SK-N-SH (cell line): ENCODE results near the gene TMEM164. TPM values are rescaled to one million over a fixed set of nuclear protein-coding genes. Genes with fewer than 3 reads are reported as not detected.
A peak's percentile ranks its signal among the peaks of the same experiment; 100 is the strongest.

Source experiments
- CTCF ChIA-PET: fragments of 300-600, 350-600 bp; formaldehyde crosslinking; extraction: SDS; loops from one replicate; lab custom pipeline; 2021; lab: Yijun Ruan, JAX
- POLR2A ChIA-PET: fragments of 350-600 bp; sonication (Branson Sonifier 250); formaldehyde crosslinking; extraction: SDS; loops from one replicate; lab custom pipeline; 2020; ENCODE audit warnings: antibody characterized with exemption, inconsistent platforms; lab: Yijun Ruan, JAX
- DNase-seq: peaks from one replicate; pipeline ENCODE4 v3.0.0; 2012
- H2AFZ ChIP-seq: fragments of 200-600 bp; sonication (generic); 2 replicates; pipeline ENCODE4 v1.8.1; 2016; ENCODE audit warnings: antibody characterized with exemption, mild to moderate bottlenecking, low read depth
- H3F3A ChIP-seq: fragments of 200-600 bp; sonication (generic); replicated peaks from 2 replicates; pipeline ENCODE3; 2016; ENCODE audit warnings: antibody characterized with exemption, mild to moderate bottlenecking; ENCODE audit not compliant: insufficient read depth
- H3K27ac ChIP-seq, 2 experiments: fragments of 200-500 bp in 1 of 2; fragments of 200-600 bp in 1 of 2; sonication (Bioruptor generic) in 1 of 2; sonication (generic), shearing (Covaris generic) in 1 of 2; 2 replicates each; pipeline versions ENCODE4 v1.5.1 to v1.6.1; 2014 to 2016; ENCODE audit warnings: low read depth in 2 of 2, inconsistent platforms in 1 of 2, low read length in 1 of 2, mild to moderate bottlenecking in 1 of 2, mixed read lengths in 1 of 2
- H3K27me3 ChIP-seq: fragments of 200-600 bp; sonication (generic), shearing (Covaris generic); 2 replicates; pipeline ENCODE4 v1.6.1; 2016; ENCODE audit warnings: mixed run types; ENCODE audit not compliant: insufficient read depth
- H3K36me3 ChIP-seq, 2 experiments: fragments of 200-500 bp in 1 of 2; fragments of 200-600 bp in 1 of 2; sonication (Bioruptor generic) in 1 of 2; sonication (generic) in 1 of 2; replicated peaks in 1 of 2; 2 replicates each; pipeline versions ENCODE3 to v1.5.1; 2014 to 2016; ENCODE audit warnings: low read length in 1 of 2, mild to moderate bottlenecking in 1 of 2; ENCODE audit not compliant: insufficient read depth in 2 of 2, control insufficient read depth in 1 of 2
- H3K4me1 ChIP-seq, 2 experiments: fragments of 200-500 bp in 1 of 2; fragments of 200-600 bp in 1 of 2; sonication (Bioruptor generic) in 1 of 2; sonication (generic), shearing (Covaris generic) in 1 of 2; 2 replicates each; pipeline versions ENCODE4 v1.5.1 to v1.6.1; 2014 to 2016; ENCODE audit warnings: low read depth in 1 of 2, low read length in 1 of 2, mixed run types in 1 of 2; ENCODE audit not compliant: insufficient read depth in 2 of 2, control insufficient read depth in 1 of 2
- H3K4me2 ChIP-seq: fragments of 200-600 bp; sonication (generic), shearing (Covaris generic); 2 replicates; pipeline ENCODE4 v1.6.1; 2017; ENCODE audit warnings: mixed run types
- H3K4me3 ChIP-seq, 2 experiments: fragments of 200-500 bp in 1 of 2; fragments of 200-600 bp in 1 of 2; sonication (Bioruptor generic) in 1 of 2; sonication (generic), shearing (Covaris generic) in 1 of 2; 2 replicates each; pipeline versions ENCODE4 v1.5.1 to v1.8.1; 2014 to 2016; ENCODE audit warnings: low read depth in 2 of 2, inconsistent platforms in 1 of 2, low read length in 1 of 2, mild to moderate bottlenecking in 1 of 2, mixed read lengths in 1 of 2, moderate library complexity in 1 of 2
- H3K79me2 ChIP-seq: fragments of 200-600 bp; sonication (generic); 2 replicates; pipeline ENCODE4 v1.8.1; 2017; ENCODE audit warnings: mild to moderate bottlenecking; ENCODE audit not compliant: insufficient read depth
- H3K9ac ChIP-seq: fragments of 200-600 bp; sonication (generic); 2 replicates; pipeline ENCODE4 v1.6.1; 2017; ENCODE audit warnings: mixed run types
- H3K9me2 ChIP-seq: fragments of 200-600 bp; sonication (generic); 2 replicates; pipeline ENCODE4 v1.6.1; 2017; ENCODE audit warnings: mixed run types
- H3K9me3 ChIP-seq: fragments of 200-600 bp; sonication (generic); 2 replicates; pipeline ENCODE4 v1.6.1; 2017; ENCODE audit warnings: mixed run types, mild to moderate bottlenecking, moderate library complexity
- H4K20me1 ChIP-seq: fragments of 200-600 bp; sonication (generic); 2 replicates; pipeline ENCODE4 v1.6.1; 2017; ENCODE audit warnings: mild to moderate bottlenecking, mixed run types; ENCODE audit not compliant: insufficient read depth
- FOSL2 ChIP-seq: IDR thresholded peaks from 2 replicates; pipeline ENCODE4 v1.4.0; 2012; ENCODE audit warnings: low read depth, mild to moderate bottlenecking, moderate library complexity, borderline replicate concordance
- GATA2 ChIP-seq: sonication (generic); formaldehyde crosslinking; IDR thresholded peaks from 2 replicates; pipeline ENCODE4 v1.5.0; 2020; ENCODE audit warnings: mild to moderate bottlenecking, missing genetic modification reagents
- JUND ChIP-seq: IDR thresholded peaks from 2 replicates; pipeline ENCODE4 v1.4.0; 2012
- NFIC ChIP-seq: IDR thresholded peaks from 2 replicates; pipeline ENCODE4 v1.4.0; 2012; ENCODE audit warnings: borderline replicate concordance
- TCF12 ChIP-seq: IDR thresholded peaks from 2 replicates; pipeline ENCODE4 v1.4.0; 2012
- USF2 ChIP-seq: fragments of 150-350 bp; IDR thresholded peaks from 2 replicates; pipeline ENCODE4 v1.6.1; 2017; ENCODE audit warnings: antibody characterized with exemption, low read length, low read depth, borderline replicate concordance
- ZBTB33 ChIP-seq: IDR thresholded peaks from 2 replicates; pipeline ENCODE4 v1.4.0; 2012; ENCODE audit warnings: low read depth, borderline replicate concordance
- WGBS: methylation state at CpG from one replicate; pipeline ENCODE4 v1.1.6; 2017; ENCODE audit warnings: low lambda C conversion rate; 5-methylcytosine and 5-hydroxymethylcytosine counted together
- polyA plus RNA-seq, 3 experiments: library from polyadenylated mRNA; depleted of rRNA; stranded (reverse); fragments of >200 nt; gene quantifications; 2 replicates each; pipeline ENCODE4 v1.2.3, GENCODE V29; 2012

Gene TMEM164
- polyA plus RNA-seq, 1 of the 3 experiments (the other 2 are of a cell fraction): 11.9 TPM

GRCh38 chrX:110081320-110081719 is 78.4 kb downstream of the TMEM164 start (continued):
- TF ChIP-seq USF2: no peak
- TF ChIP-seq, all 33 proteins: peak for 0

- Histone ChIP-seq H3K9ac (peak overlapping the region; percentile 26; the same call in 1 of the 2 replicates), H4K20me1 (no peaks in the 10 kb centered on the region), H2AFZ (no peak overlapping the region), H3F3A (peaks cover 19% of the 10 kb centered on the region), H3K9me2 (no peaks in the 10 kb centered on the region), H3K4me2 (peak overlapping the region; percentile 45; the same call in 1 of the 2 replicates), H3K9me3 (no peaks in the 10 kb centered on the region), H3K27me3 (no peaks in the 10 kb centered on the region), H3K27ac (peak overlapping the region in 1 of 2 experiments; percentile 82; a peak in 2 of 4 replicates), H3K4me1 (no peaks in the 10 kb centered on the region; a peak in 1 of 4 replicates), H3K36me3 (no peaks in the 10 kb centered on the region), H3K79me2 (no peaks in the 10 kb centered on the region), H3K4me3 (no peak overlapping the region)
- no peak for DNase-seq
- TF ChIP-seq NFIC (peak; percentile 26; the same call in 1 of the 2 replicates), ZBTB33 (no peak)
- 44% methylated on average over 1 of the region's 1 CpG for WGBS
- ChIA-PET POLR2A (no interaction called here), CTCF (no interaction called here)
These were observed 78.8 kb downstream of the TMEM164 start for GRCh38 chrX:110081740-110082139.

- peaks cover 23% of the 10 kb centered on the region for H3F3A ChIP-seq
- H2AFZ ChIP-seq: no peak overlapping the region
- no peak for DNase-seq
- POLR2A ChIA-PET: no interaction called here
- H3K9ac ChIP-seq: peak overlapping the region; percentile 26; the same call in 1 of the 2 replicates
- no peaks in the 10 kb centered on the region for H3K27me3 ChIP-seq
- no peaks in the 10 kb centered on the region for H3K79me2 ChIP-seq
- no peak overlapping the region for H3K4me3 ChIP-seq
- no peaks in the 10 kb centered on the region for H3K9me2 ChIP-seq
- no peaks in the 10 kb centered on the region for H3K9me3 ChIP-seq
- peak; percentile 63 for TF ChIP-seq TCF12
- TF ChIP-seq FOSL2: peak; percentile 41; the same call in 1 of the 2 replicates
- TF ChIP-seq GATA2 (CRISPR knock-in tag): no peak
- TF ChIP-seq NFIC: peak; percentile 63
- peak; percentile 25; the same call in 1 of the 2 replicates for TF ChIP-seq JUND
- TF ChIP-seq, all 33 proteins: peak for 4
- Histone ChIP-seq H3K4me1 (no peaks in the 10 kb centered on the region; a peak in 1 of 4 replicates), H4K20me1 (no peaks in the 10 kb centered on the region), H3K4me2 (peak overlapping the region; percentile 45; the same call in 1 of the 2 replicates), H3K36me3 (no peaks in the 10 kb centered on the region), H3K27ac (peak overlapping the region in 1 of 2 experiments; percentile 82; a peak in 2 of 4 replicates)
- WGBS: 11% methylated on average over 4 of the region's 4 CpGs
- CTCF ChIA-PET: no interaction called here
These were observed 79.2 kb downstream of the TMEM164 start for GRCh38 chrX:110082161-110082560.
